SHP77 treated with DMSO at 0.1 percent for 48 hours (cell line): ENCODE measurements around the gene NKX2-8.

Experiments used
- DNase-seq: peaks from one replicate; lab custom pipeline; 2025; lab: John Stamatoyannopoulos, UW

The NKX2-8 gene

DNA sequence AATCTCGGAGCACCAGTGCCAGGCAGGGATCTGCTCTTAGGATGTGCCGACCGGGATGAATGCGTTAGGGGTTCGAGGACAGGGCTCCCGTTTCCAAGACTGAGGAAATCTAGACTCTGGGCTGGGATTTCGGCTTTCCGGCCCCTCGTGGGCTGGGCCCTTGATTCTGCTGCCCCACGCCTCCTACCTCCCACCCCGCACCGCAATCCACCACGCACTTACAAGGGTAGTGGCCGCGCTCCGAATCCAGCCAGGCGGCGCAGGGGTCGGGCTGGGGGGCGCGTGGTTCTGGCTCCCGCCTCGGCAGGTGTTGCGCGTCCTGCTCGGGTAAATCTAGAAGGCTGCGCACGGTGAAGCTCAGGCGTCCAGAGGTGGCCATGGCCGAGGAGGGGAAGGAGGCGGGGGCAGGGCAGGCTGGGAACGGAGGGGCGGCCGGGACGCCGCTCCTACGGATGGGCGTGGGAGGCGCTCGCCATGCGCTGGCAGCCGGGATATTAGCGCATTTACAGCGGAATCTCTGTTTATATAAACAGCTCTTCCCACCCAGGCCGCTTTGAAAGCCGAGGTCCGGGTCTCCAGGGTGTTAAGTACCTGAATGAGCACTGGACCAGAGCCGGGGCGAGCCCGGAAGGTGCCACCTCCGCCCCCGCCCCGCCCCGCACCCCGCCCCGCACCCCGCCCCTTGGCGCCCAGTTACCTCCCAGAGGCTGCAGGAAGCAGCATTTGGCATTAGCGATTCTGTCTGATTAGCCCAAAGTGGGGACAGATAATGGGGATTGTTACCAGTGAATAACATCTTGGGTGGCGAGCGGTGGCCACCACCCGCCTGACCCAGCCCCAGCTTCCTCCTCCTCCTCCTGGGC is at the start of gene NKX2-8:
Gene NKX2-8, minus strand, starts transcription at position 604 of the 863 bp plus-strand sequence. Its CDS starts 225 bp downstream, at position 379.
- DNase-seq, result no peak

DNA sequence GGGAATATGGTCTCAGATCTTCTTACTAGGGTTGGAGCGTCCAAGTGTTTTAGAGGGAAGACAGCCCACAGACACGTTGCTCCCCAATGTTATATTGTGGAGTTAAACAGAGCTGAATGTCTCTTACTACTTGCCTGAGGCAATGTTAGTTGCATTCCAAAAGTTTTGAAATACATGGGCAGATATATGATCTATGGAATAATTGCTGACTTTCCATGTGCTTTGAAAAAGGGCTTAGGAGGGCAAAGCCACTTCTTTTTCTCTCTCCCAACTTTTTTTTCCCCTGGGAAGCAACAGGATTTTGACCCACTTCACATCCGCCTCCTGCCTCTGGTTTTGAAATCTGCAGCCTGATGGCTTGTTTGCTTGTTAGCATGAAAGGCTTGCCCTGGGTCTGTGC is 45.6 kb upstream of the NKX2-8 start:
- no peak for DNase-seq

DNA sequence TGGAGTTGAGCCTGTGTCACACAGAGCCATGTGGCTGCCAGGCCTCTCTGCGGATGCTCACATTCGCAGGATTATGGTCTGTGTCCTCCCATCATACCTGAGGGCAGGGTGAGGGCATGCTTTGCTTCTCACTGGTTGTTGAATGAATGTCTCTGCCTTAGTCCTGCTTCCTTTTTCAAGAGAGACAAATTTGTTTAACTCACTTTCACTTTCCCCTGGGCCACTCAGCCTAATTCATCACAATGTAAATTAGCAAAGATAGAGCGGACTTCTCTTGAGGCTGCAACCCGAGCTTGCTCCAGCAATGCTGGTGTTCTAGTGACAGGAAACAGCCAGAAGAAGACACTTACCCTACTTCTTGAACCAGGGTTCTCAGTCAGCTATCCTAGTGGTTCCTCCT is 43.7 kb upstream of the NKX2-8 start:
- DNase-seq, result no peak

DNA sequence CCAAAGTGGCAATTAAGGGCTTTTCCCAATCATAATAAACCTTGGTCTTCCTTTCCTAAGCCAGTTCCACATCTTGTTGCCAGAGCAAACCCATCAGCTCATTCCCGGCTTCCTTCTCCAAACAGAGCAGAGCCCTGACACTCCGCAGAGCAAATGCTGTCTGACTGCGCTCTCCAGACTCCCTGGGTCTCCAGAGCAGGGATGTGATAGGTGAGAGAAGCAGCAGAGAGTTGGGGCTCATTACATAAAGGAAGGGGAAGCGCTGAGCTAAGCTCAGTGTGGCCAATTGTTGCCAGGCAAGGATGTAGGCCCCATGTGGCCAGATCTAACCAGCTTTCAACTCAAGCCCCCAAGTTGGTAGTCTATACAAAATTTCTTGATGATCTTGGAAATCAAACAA is 43.0 kb upstream of the NKX2-8 start:
- no peak for DNase-seq

DNA sequence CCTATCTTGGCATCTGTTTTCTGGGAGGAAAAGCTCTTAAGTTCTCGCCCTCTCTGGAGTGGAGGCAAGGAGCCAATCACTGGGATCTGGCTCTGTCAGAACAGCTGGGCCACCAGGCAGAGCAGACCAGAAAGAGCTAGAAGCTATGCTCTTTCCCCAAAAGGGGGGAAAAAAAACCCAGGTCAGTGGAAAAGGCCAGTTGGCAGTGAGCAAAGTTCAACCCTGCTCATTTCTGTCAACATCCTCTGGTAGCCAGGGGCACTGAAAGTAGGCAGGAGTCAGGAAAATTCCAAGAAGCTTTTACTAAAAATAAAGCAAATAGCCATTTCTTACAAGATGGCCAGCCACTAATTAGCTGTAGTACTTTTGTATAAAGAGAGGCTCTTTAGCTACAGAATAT is 42.6 kb upstream of the NKX2-8 start:
- DNase-seq, result no peak

DNA sequence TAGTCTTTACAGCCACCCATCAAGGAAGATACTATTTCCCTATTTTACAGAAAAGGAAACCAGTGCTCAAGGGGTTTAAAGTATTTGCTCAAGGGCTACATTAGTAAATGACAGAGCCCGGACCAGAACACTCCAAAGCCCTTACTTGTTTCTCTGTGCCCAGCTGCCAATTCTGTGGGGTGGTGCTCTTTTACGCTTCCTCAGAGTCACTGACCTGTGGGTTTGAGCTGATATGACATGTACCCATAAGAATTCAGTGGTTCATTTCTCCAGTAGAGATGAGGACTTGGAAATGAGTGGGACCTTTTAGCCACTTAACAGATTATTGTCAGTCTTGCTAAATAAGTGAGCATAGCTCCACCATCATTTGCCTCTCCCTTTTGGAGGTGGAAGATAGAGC is 37.4 kb upstream of the NKX2-8 start:
- no peak for DNase-seq

DNA sequence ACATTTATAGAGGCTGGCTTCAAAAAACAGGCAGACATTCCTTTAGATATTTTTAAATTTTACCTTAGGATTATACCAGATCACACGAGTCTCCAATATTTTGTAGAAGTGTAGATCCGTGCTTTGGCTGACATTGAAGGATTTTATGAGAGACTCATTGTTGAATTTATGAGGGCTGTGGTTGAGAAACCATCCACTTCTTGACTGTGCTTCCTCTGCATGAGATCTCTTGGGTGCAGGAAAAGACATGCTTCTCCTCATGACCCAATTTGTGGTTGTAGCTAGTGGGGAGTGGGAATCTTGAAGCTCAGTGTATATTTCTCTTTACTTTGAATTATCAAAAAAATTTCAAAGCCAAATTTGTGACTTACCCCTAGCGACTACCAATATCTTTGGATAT is 36.7 kb upstream of the NKX2-8 start:
- DNase-seq, result no peak

DNA sequence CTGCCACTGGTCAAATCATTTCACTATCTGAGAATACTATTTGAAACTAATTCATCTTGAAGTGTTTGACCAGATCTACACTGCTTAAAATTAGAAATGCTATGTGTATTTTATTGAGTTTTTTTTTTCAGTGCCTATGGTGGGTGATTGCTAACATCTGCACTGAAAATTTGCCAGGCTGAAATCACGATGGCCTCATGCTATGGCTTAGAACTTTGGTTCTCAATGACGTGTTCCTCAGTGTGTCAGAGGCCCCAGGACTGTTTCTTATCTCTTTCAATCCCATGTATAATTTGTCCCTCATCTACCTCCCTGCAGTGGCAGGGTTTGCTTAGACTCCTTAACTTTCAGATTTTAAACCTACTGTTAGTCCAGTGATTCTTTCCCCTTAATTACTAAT is 36.2 kb upstream of the NKX2-8 start:
- DNase-seq, result no peak

DNA sequence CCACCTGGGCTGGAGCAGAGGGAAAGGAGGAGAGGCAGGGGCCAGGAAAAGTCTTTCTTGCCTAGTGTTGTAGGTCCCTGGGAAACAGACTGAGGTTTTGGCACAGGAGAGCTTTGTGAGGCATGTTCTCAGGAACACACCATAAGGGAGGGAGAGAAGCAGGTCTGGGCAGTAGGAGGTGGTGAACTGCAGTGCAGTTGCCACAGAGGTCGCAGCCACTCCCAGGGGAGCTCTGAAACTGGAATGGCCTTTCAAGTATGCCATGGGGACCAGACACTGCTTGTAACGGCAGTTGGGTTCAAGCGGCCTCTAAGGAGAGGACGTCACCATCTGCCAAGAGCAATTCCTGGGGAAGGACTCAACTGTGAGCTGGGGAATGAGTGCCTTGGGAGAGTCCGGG is 35.4 kb upstream of the NKX2-8 start:
- no peak for DNase-seq

DNA sequence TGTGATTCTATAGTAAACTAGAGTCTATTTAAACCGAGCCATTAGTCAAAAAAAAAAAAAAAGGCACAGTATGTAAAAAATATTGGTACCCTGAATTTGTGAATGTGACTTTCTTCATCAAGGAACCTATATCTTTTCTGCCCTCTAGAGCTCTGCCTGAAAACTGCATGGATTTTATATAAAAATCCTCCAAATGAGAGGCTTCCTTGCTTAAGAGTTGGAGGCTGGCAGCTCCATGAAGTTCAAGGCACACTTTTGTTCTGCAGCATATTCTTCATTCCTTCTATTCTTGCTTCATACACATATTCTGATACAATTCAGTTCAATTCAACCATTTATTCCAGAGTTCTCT is 23.1 kb upstream of the NKX2-8 start:
- DNase-seq, result no peak

DNA sequence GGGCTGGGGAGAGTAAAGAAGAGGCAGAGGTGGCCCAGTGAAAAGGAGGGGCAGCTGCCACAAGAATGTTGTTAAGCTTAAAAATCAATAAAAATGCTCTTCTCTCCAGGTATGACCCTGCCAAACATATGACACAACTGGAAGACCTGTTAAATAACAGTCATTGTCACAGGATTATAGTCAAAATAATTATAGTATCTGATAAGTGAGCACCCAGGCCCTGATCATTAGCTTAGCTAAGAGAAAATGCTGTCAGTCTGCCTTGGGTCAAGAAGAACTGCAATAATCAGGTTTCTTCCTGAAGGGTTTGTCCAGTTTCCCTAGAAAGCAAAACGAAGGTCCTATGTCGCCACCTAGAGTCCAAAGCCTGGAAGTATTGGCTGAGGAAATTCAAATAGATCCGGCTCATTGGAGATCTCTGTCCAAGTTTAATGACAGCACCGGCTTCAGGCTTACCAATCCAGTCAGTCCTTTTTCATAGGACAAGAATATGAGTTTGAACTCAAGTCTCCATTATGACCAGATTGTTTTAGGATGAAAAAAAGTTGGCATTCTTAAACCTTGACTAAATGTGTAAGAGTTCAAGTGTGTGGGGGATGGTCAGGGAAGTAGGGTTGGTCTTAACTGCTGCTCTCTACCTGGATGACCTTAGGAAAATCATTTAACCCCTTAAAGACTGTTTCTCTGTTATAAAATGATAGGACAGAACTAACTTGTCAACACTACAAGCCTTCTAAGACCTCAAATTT is 22.5 kb upstream of the NKX2-8 start:
- peak; percentile 82 for DNase-seq

DNA sequence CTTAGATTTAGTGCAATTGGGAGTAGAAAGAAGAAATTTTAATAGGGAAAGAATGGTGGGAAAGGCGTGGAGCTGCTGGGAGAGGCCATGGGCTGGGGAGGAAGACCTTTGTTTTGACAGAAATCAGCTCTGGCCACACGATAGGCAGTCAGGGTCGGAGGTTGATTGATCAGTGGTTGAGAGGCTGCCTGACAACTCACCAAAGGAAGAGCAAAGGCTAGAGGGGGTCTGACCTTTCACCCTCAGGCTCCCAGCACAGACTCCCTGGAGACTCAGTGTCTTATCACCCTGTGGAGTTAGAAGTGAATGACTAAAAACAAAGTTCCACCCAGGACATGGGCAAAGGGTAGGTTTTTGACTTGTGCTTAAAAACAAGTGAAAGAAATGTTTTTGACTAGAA is 18.0 kb upstream of the NKX2-8 start:
- DNase-seq, result no peak

DNA sequence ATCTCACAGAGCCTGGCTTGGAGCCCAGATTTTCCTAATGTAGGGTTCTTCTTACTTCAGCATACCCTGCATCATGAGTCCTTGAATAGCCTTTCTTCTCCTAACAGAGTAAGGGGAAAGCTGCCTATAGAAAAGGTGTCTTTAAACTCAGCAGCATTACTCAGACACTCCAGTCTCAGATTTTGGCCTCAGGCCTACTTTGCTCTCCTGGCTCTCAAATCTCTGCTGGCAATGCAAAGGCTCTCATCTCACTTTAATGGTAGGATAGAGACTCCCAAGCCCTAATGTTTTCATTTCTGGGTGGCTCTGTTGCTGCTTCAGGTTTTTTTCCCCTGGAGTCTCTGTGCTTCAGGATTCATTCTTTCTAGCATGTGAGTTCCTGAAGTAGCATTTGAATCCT is 9.1 kb upstream of the NKX2-8 start:
- DNase-seq, result no peak

DNA sequence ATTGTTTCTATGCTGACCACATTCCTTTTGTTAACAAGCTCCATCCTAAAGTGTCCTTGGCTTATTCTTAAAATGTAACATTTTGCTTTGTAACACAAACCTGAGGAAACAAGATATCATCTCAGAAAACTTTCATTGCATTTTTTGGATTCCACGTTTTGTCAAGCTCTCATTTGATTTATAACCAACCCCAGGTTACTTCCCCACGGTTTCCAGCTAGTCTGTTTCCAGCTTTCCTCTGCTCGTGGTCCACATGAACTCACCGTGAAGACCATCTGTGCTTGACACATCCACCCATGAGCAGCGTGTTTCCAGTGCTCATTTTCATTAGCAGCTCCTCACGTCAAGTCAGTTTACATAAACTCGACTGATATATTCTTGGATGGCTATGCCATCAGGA is 6.4 kb upstream of the NKX2-8 start:
- DNase-seq, result no peak

DNA sequence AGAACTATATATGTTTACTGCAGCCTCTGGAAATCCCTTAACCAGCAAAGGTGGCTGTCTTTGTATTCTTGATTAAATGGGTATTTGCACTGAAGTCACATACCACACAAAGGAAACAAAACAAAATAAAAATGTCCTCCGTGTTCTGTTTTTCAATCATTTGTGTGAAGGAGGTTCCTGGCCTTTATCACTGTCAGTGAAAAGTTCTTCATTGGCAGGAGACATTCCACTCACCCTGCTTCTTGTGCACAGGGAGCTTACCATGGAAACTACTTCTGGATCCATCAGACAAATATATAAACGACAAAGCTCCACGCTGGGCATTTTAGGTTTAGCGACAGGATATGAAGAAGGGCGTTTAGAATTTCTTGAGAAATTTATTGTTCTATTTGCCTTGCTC is 5.7 kb upstream of the NKX2-8 start:
- no peak for DNase-seq

DNA sequence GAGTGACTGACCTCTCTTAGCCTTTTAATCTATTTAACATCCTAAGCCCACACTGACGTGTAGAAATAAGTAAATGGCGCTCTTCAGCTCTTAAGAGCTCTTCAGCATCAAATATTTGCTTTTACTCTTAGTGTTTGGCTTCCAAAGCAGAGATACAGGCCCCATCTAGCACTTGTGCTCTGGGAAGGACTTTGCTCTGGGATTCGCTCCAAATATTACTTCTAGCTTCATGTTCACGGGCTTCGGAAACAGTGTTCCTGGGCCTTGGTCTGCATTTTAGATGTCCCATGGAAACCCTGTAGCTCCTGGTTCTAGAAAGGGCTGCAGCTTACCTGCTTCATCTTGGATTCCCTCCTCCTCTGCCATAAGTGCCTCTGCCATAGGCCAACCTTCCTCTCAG is 2.7 kb upstream of the NKX2-8 start:
- DNase-seq, result peak; percentile 80

DNA sequence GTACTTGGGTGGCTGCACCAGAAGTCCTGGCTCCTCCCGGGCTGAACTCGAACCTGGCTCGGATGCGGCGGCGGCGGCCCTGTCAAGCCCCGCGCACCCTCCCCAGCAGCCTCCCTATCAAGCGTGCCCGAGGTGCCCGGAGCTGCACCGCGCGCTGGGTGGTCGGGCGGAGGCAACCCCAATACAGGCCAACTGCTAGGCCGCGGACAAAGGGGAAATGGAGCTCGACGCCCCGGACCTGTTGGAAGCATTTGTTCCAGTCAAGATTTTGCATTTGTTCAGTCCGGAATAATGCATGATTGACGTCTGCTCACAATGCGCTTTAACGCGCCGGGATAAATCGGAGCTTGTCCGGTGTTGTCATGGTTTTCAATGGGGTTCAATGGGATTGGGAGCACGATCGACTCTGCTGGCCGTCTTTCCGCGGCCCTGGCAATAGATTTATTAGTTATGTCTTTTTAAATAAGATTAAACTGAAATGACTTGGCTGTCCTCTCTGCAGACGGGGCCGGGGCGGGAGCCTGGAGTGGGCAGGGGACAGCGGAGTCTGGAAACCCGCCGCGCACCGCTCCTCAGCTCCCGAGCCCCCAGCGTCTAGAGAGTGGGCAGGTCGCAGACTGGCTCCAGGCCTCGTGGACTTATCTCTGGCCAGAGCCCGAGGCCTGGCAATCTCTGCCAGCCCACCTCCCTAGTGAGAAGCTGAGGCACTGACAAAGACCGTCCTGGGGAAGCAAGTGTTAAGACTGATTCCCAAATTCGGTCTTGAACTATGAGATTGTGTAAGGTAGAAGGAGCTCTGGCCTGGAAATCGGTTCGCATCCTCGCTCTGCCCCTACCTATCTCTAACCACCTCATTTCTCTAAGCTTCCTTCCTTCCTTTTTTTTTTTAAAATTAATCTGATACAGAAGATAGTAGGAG is 1.7 kb upstream of the NKX2-8 start:
- DNase-seq, result no peak

DNA sequence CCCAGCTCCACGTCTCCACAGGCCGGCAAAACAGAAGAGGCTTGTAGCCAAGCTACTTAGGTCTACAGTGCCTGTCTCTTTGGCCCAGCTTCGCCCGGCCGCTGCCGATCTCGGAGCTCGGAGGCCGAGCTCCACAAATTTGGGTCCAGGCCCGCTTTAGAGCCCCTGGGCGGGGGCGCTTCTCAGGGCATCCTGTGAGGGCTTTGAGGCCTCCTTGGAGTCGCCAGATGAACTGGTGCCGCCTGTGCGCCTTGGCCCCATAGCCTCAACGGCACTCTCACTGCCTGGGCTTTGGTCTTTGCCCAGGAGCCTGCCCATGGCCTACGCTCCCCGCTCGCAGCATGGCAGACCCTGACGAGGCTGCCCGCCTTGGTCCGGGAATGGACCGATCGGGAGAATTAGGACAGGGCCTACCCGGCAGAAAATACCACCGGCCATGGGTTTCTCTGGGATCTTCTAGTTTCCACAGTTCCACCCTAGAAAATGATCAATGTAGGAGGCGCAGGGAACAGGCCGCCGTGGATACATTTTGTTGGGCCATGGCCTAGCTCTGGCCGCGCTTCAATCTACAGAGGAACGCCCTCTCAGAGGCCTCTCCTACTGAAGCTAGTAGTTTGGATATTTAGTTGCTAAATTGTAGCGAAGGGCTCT is 953 bp upstream of the NKX2-8 start:
- DNase-seq, result no peak

DNA sequence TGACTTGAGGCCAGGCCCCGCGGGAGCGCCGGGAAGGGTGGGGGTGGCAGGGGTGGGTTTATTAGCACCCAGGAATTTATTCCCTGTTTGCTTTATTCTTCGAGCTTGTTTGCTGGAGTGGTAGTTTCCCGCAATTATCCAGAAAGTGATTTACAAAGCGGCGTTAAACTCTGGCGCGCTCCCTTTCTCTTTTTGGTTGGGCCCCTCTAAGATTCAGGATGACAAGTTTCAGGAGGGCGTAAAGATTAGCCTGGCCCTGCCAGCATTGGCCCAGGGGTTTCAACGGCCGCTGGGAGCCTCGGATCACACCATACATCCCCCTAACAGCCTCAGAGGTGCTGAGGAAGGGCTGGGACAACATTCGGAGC is 444 bp upstream of the NKX2-8 start:
- no peak for DNase-seq

DNA sequence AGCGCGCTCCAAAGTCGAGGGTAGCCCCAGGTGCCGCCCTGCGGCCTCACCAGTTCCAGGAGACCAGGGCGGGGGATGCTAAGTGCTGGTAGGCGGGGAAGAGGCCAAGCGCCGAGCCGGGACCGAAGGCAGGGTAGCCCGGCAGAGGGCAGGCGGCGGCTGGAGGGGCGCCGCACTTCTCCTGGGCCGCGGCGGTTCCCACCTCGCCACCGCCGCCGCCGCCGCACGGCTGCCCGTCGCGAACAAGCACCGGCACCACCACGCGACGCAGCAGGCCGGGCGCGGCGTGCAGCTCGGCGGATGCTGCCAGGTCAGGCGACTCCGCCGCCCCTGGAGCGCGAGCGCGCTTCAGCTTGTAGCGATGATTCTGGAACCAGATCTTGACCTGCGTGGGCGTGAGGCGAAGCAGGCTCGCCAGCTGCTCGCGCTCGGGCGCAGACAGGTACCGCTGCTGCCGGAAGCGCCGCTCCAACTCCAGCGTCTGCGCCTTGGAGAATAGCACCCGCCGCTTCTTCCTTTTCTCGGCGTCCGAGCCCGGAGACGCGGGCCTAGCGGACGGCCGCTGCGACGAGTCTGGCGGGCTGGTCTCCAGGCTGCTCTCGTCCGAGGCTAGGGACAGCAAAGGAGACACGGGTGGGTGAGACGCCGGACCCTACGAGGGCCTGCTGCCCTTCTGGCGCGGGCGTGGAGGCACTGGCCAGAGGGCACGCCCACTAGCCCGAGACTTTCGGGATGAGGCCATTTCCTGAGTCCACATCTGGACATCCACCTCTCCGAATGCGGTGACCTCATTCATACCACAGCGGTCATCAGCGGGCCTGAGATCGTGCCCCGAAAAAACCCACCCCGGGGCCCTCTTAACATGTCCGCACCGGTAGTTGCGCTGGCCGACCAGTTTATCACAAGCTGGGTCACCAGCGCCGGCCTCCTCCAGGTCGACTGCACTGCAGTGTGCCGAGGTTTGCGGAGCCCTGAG is 1.3 kb downstream of the NKX2-8 start:
- peak; percentile 67 for DNase-seq
